NCI-H446 (cell line): Measurements from ENCODE around the gene SCFD2.
"Not testable (repeated sequence)": the region's sequence is repeated elsewhere in the genome, so short reads cannot be mapped to it uniquely, and the experiment has no call there.

ENCODE experiments used
- DNase-seq, 2 experiments: peaks; one replicate each; lab custom pipeline; 2025; lab: John Stamatoyannopoulos, UW

SCFD2 gene

DNA sequence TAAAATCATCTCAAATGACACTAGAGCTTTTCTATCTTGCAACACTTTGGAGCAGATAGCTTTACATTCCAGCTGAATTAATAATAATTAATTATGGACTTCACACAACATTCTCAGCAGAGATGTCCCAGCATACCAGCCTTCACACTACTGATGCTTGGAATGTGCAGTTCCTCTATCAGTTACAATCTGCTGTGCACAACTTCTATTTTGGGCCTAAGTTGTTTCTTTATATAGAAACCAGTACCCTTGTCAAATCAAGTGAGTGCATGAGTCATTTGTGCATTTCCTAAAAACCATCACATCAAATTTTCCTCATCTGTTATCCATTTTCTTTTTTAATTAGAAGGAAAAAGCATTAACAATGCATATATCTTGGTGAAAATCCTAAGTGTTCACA lies 512.5 kb downstream of the SCFD2 start:
- DNase-seq, result no peak

DNA sequence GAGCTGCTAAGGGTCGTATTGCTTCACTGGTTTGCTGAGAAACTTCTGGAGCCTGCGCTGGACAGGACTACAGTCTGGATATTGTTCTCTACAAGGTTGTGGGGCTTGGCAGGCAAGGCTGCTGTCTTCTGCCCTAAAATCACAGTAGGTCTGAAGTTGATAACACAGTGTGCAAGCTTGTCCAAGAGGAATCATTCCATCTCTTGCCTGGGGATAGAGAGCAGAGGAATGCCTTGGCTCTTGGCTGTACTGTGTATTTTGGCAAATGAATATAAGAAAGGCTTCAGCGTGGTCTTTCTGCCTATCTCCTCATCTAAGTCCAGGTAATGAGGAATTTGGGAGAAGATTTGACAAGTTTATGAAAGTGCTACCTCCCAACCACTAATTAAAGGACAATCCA lies 513.1 kb downstream of the SCFD2 start:
- DNase-seq, result no peak

DNA sequence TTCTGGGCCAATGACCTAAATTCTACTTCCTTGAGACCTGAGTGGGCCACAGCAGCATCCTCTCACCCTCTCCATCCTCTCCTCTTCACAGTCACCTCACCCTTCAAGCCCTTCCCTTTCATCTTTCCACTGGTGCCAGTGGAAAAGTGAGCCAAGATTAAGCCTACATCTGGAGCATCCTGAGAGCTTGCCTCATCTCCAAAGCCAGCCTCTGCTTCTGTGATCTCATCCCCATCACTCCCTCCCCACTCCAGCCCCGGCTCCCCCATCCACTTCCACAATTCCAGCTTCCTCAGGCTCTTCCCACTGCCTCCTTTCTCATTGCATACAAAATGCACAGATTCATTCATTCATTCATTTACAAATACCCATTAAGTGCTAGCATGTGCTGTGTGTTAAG lies 513.8 kb downstream of the SCFD2 start:
- no peak for DNase-seq

DNA sequence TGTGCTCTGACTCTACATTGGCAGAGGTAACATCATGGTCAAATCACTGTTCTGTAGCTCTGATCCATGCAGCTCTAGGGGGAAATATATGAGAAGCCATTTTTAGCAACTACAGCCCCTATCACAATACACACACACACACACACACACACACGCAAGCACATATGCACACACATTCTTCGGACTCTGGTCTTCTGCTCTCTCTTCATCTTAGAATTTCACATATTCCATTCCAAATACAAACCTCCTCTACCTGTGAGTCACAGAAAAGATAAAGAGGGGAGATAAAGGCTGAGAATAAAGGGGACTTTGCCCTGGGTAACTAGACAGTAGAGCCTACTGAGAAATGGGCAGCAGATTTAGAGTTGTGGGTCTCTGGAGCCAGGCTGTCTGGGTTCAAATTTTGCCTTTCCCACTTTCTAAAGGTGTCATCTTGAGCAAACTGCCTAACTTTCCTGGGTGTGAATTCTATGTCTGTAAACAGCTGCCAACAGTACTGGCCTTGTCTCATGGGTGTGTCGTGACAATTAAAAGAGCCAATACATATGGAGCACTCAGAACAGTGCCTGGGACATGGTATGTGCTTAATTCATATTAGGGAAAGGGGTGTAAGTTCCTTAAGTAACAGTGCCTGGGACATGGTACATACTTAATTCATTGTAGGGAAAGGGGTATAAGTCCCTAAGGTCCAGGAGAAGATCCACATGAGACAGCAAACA lies 515.3 kb downstream of the SCFD2 start:
- DNase-seq, result no peak

DNA sequence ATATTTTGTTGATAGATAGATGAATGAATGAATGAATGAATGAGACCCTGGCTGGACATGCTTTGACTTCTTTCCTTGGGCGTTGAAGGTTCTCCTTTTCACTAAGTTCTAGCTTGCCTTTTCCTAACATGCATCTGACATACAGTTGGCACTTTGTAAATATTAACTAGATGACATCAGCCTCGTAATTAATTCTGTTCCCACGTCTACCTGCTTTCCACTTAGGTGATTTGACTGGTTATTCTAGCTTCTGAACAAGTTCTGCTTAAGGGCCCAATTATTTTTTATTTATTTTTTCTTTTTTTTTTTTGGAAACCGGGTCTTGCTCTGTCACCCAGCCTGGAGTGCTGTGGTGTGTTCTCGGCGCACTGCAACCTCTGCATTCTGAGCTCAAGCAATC lies 517.6 kb downstream of the SCFD2 start:
- DNase-seq, result no peak

DNA sequence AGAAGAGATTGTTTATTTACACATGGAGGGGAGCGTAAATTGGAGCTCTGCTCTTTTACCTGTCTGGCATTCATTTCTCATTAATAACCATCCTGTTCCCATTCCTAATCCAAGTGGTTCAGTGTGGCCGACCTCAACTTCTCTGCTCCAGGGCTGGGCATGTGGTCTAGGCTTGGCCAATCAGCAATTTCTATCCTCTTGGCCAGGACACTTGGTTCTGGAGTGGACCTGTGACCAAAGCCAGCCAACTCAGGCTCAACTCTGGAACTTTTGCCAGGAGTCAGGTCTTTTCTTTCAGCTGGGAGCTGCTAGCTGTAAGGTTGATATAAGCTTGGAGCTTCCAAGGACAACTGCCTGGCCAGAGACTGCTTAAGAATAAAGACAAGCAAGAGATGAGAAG lies 519.4 kb downstream of the SCFD2 start:
- no peak for DNase-seq

DNA sequence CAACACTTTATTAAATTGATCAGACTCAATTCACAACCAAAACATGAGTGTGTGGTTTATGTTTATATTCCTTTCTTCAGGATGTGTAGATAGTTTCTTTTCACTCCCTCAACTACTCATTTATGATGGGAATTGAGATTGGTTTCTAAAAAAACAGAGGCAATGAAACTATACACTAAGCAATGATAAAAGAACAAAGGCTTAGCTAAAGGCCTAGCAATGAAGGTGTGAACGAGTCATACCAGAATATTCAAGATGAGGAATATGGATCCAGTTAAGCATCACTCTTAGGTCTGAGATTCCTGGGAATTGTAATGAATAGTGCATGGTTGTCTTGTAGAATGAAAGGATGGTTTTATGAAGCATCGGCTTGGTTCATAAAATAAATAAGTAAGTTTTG lies 521.3 kb downstream of the SCFD2 start:
- DNase-seq, result no peak

DNA sequence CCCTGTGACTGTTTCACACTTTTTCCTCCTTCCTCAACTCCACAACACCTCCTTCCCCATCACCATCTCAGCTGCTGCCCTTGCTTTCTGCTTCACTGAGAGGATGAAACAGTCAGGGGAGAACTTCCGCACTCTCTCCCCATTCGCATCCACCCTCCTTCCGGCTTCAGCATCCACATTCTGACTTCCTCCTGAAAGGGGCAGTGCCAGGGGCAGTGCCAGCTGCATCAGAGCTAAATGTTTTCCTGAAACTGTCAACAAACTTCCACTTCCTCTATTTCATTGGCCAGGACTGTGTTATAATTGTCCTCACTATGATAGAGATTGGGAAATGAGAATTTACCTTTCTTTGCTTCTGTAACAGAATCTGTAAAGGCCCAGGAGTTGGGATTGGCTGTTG lies 521.9 kb downstream of the SCFD2 start:
- DNase-seq, result no peak

DNA sequence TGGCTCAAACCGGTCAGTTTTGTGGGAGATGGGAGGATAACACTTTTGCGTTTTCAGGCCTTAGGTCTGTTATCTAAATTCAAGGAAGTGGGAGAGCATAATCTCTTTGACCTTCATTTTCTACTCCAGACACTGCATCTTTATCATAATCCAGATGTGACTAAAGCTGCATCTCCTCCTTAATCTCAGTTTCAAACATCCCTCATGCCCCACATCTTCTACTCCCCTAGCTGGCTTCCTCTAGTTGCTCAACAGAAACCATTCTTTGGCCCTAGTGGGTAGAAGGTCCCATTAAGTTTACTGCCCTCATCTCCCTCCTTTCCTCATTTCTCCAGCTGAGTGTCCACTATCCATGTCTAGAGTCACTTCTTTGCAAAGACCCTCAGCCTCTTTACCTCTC lies 522.5 kb downstream of the SCFD2 start:
- DNase-seq, result no peak

DNA sequence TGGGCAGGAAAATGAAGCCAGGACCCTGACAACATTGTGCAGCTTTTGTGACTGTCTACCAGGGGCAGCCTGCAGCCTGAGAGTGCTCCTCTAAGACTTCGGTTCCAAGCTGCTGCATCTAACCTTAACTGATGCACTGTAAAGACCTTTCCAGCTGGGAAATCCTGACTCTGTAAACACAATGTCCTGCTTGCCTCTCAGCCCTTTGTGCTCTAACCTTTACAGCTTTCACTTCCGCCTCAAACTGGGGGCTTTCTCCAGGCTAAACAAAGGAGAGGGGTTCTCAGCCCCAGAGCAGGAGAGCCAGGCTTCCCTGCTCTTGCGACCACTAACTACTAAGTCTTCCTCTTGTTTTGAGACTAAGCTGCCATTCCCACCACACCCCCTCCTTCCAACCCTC lies 523.1 kb downstream of the SCFD2 start:
- no peak for DNase-seq

DNA sequence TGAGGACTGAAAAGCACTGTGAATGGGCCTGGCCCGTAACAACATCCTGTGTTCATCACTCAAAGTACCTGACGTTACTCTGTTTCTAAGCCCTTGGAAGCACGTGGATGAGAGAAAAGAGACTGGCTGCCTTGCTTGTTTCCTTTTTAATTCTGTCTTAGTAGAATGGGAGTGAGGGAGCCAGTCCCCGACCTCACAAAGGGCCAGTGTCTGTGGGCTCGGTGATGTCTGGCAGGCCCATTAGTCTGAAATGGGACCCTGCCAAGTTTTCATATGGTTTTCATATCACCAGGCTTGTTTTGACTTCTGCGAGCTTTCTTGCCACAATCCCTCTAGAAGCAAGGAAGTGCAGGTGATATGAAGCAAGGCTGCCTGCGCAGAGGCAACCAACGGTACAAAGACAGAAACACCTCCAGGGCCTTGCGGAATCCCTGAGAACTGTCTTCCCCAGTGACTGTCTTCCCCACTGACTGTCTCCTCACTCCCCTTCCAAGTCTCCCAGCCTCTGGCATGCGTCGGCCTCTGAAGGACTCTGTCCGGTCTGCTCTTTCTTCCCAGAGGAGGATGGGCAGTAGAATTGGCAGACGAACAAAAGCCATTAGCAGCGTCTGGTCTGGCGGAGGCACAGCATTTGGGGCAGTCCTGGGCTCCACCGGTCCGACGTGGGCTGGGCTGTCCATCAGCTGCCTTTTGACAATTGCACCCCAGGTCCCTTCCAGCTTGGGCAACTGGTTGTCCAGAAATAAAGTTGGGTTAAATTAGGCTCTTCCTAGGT lies 524.0 kb downstream of the SCFD2 start:
- peak in 1 of 2 experiments; percentile 70 for DNase-seq

DNA sequence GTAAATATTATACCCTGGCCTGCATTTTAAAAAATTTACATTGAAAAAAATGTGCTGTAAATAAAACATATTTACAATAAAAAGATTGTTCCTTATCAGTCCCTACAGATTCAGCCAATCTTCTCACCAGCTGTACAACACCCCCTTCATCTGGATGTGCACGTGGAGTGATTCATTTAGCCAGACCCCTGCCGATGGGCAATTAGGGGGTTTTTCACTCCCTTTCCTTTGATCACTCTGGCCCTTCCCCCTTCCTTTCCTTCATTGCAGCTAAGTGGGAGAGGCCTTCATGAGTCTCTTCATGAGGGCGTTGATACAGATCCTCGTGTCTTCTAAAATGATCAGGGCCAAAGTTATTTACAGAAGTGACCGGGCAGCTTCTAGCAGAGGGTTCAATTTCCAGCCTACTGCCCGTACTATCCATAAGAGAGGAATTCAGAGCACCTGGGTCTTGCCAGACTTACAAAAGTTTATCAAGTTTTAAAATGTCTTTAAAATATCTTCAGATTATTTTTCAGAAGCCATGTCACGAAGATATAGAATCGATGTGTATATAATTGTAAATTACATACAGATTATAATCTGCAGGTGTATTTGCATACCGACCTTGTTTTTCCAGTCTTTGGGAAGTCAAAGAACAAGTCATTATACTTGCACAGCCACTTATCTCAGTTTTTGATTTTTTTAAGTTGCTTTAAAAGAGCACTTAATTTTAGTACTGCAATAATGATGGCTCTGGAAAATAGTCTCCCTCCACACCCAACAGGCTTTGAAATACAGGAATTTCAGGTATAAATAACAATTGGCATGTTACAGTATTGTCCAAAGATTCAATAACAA lies 525.1 kb downstream of the SCFD2 start:
- DNase-seq, result no peak

DNA sequence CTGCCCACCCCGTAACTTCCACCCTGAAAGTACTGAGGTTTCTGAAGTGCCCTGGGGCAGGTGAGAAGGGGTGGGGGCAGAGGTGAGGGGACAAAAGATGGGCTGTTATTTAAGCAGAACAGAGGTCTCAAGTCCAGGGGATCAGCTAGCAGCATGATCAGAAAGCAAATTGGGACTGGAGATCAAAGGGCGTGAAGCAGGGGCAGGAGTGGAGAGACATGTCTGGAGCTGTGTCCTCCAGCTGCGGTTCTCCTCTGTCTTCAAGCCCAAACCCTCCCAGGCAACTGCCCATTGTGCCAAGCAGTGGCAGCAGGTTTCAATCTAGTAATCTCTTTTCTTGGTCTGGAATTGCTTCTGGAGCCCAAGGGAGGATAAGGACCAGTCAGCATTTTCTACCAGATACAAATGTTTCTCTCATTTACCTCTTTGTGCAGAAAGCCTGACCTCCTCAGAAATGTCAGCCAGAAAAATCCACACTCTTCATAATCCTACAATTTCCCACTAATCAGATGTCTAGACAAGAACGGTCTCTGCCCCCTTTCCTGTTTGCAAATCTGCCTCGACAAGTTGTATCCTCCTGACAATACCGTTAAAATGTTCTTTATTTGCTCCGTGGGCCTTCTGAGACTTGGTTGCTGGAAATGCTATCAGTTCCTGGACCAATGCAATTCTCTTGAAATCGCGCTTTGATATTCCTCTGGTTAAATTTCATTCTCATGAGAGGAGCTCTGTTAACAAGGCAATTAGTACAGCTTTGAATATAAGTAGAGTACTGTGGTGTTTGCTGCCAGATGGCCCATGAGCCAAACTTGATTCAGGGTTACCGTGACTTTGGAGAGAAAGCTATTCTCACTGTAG lies 526.9 kb downstream of the SCFD2 start:
- DNase-seq, result peak; percentile 39 to 62

DNA sequence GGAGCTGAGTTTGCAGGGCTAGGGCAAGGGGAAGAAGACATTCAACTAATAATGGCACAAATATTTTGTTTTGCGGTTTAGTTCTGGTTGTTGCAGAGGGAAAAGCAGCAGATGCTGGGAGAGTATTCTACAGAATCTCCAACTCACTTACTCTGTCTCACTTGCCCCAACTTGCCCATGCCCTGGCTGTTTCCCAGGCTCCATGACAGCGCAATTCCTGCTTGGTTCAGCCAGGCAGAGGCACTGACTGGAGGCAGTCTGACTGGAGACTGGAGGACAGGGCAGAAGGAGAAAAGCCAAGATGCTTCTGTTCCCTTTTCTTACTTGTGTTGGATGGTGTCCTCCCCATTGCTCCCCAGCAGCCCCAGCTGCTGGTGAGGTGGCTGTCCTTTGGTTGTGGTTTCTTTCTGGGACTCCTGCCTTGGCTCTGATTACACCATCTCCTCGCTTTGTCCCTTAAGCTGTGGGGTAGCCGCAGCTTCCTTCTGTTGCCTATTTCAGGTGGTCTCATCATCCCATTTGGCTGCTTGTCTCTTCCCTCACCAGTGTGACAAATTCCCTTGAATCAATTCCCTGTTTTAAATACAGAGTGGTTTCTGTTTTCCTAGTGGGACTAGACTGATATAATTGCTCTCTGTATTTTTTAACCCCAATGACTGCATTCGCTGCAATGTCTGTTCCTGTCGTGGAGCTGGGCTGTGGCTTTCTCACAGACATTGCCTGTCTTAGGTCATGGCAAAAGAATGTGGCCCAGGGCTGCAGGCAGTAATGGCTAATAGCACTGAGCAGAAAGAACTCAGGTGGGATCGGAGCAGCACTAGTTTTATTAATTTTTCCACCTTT lies 527.9 kb downstream of the SCFD2 start:
- peak; percentile 76 to 81 for DNase-seq

DNA sequence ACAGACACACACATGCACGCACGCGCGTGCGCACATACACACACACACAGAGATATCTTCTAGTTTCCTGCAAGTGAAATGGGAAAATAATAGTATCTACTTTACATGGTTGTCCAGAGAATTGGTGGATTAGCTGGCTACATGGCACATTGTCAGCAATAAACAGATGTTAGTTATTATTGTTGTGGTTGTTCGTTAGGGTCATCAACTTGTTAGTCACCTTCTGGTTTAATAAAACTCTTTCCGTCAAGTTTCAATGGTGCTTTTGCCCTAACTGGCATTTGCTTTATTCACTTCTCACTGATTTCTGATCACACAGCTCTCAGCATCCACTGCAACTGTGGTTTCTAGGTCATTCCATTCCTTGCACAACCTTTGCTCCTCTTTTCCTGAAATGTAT lies 529.2 kb downstream of the SCFD2 start:
- DNase-seq, result no peak

DNA sequence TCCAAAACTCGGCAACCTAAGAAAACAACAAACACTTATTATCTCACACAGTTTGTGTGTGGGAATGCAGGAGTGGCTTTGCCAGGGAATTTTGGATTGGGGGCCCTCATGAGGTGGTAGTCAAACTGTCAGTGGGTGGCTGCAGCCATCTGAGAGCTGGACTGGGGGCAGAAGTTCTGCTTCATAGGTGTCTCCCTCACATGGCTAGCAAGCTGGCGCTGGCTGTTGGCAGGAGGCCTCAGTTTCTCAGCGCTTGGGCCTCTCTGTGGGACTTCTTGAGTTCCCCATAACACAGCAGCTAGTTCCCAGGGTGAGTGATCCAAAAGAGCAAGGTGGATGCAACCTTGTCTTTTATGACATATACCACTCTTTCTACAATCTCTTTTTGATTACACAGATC lies 529.7 kb downstream of the SCFD2 start:
- DNase-seq, result no peak

DNA sequence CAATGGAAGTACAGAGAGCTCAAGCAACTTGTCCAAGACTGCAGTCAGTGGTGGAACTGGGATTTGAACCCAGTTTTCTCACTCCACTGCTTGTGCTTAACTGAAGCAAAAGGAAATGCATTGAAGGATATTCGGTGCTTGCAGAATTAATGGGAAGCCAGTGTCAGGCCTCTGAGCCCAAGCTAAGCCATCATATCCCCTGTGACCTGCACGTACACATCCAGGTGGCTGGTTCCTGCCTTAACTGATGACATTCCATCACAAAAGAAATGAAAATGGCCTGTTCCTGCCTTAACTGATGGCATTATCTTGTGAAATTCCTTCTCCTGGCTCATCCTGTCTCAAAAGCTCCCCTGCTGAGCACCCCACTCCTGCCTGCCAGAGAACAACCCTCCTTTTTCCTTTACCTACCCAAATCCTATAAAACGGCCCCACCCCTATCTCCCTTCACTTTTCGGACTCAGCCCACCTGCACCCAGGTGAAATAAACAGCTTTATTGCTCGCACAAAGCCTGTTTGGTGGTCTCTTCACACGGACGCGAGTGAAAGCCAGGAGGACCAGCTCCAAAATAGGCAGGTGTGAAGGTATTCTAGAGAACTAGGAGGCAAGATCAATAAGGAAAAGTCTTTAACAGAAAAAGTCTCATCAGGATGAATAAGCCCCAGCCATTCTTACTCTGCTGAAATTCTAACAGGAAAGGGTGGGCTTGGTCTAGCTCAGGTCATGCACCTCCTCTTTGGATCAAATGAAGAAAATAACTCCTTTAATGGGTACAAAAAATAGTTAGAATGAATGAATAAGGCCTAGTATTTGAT lies 531.0 kb downstream of the SCFD2 start:
- not testable (repeated sequence) for DNase-seq

DNA sequence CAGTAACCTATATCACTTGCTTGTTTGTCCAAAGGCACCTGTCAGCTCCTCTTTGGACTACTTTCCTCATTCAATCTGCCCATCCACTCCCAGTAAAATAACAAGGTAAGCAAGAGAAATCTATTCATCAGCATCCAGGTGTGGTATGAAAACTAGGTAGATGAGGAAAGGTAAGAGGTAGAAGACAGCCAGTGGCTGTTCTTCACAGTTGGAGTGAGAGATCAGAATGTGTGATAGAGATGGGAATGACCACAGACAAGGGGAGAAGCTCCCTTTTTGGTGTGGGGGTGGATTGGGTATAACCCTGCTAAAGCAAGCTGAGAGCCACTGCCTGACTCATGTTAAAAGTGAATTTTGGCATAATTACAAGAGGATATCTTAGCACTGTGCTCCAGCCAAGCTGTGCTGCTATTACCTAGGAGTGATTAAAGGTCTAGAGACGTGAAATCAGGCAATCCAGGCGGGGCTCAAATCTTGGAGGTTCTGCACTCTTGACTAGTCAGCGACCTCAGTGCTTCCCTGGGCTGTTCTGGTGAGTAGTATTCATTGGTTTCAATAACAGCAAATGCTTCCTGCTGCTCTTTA lies 531.8 kb downstream of the SCFD2 start:
- peak in 1 of 2 experiments; percentile 34 for DNase-seq

DNA sequence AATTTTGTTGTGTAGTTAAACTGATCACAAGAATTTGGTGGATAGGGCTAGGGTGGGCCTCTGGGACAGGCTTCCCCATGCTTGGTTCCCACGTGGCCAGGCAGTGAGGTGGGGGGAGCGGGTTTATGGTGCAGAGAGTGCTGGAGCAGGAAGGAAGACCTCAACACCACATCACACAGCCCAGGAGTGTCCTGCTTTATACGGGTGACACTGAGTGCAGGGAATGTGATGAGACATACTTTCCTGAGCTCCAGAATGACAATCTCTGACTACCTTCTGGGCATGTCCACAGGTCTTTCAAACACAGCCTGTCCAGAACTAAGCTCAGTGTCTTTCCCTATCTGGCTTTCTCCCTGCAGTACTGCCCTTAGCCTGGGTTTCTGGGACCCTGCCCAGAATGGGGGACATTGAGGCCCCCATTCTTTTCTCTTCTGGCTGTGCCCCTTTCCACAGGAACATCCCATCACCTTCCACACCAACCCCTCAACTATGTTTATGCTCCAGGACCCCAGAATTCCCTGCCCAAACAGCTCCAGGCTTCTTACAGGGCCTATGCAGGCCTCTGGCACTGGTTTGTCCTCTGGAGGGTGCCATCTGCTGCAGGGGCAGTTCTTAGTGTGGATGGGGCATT lies 540.3 kb downstream of the SCFD2 start:
- no peak for DNase-seq
